Glutamatergic neuron (in vitro differentiated cells): Measurements from ENCODE around the gene DLL4. TPM values are rescaled to one million over a fixed set of nuclear protein-coding genes. Genes with fewer than 3 reads are reported as not detected.

Experiments
- DNase-seq: peaks from one replicate; pipeline ENCODE4 v3.0.0; 2022
- H3K27ac Mint-ChIP-seq: one replicate; pipeline ENCODE4 v1.8.0; 2020; ENCODE audit warnings: mild to moderate bottlenecking, mixed read lengths, inconsistent platforms; ENCODE audit not compliant: unreplicated experiment
- H3K27me3 Mint-ChIP-seq: one replicate; pipeline ENCODE4 v1.8.0; 2020; ENCODE audit warnings: mild to moderate bottlenecking, moderate library complexity, mixed read lengths, inconsistent platforms; ENCODE audit not compliant: unreplicated experiment
- H3K36me3 Mint-ChIP-seq: one replicate; pipeline ENCODE4 v1.8.0; 2020; ENCODE audit warnings: mild to moderate bottlenecking, mixed read lengths, inconsistent platforms; ENCODE audit not compliant: unreplicated experiment
- H3K4me1 Mint-ChIP-seq: one replicate; pipeline ENCODE4 v1.8.0; 2020; ENCODE audit warnings: mild to moderate bottlenecking, low read depth, mixed read lengths, inconsistent platforms; ENCODE audit not compliant: unreplicated experiment
- H3K4me3 Mint-ChIP-seq: one replicate; pipeline ENCODE4 v1.8.0; 2020; ENCODE audit warnings: mild to moderate bottlenecking, mixed read lengths, inconsistent platforms; ENCODE audit not compliant: unreplicated experiment
- H3K9me3 Mint-ChIP-seq: one replicate; pipeline ENCODE4 v1.8.0; 2020; ENCODE audit warnings: mild to moderate bottlenecking, moderate library complexity, mixed read lengths, inconsistent platforms; ENCODE audit not compliant: unreplicated experiment
- total RNA-seq: library from RNA; stranded (reverse); fragmentation: NEBNext Ultra II Directional; extraction: Animal tissue kit (Norgen Biotek cat#: 25700); gene quantifications from one replicate; pipeline ENCODE4 v1.2.1, GENCODE V29; 2021; ENCODE audit not compliant: unreplicated experiment
- TF ChIP-seq, protein P1 (sequence below): fragments of 200-600 bp; sonication (generic); IDR thresholded peaks from one replicate; pipeline ENCODE4 v1.5.0; 2021; ENCODE audit not compliant: partially characterized antibody, unreplicated experiment

DLL4 gene
- total RNA-seq, 1 donor from 2014 or later: 12.5 TPM

GRCh38 chr15:40955141-40955903 is 26.2 kb downstream of the DLL4 start:
- Mint-ChIP-seq H3K4me1 (peaks cover 11% of the 10 kb centered on the region), H3K27ac (no peak overlapping the region), H3K27me3 (peaks cover 25% of the 10 kb centered on the region), H3K9me3 (peaks cover 18% of the 10 kb centered on the region), H3K4me3 (peak overlapping the region; percentile 93), H3K36me3 (no peaks in the 10 kb centered on the region)
- no peak for DNase-seq
- TF ChIP-seq, protein P1, sequence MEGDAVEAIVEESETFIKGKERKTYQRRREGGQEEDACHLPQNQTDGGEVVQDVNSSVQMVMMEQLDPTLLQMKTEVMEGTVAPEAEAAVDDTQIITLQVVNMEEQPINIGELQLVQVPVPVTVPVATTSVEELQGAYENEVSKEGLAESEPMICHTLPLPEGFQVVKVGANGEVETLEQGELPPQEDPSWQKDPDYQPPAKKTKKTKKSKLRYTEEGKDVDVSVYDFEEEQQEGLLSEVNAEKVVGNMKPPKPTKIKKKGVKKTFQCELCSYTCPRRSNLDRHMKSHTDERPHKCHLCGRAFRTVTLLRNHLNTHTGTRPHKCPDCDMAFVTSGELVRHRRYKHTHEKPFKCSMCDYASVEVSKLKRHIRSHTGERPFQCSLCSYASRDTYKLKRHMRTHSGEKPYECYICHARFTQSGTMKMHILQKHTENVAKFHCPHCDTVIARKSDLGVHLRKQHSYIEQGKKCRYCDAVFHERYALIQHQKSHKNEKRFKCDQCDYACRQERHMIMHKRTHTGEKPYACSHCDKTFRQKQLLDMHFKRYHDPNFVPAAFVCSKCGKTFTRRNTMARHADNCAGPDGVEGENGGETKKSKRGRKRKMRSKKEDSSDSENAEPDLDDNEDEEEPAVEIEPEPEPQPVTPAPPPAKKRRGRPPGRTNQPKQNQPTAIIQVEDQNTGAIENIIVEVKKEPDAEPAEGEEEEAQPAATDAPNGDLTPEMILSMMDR: no peak

DNA sequence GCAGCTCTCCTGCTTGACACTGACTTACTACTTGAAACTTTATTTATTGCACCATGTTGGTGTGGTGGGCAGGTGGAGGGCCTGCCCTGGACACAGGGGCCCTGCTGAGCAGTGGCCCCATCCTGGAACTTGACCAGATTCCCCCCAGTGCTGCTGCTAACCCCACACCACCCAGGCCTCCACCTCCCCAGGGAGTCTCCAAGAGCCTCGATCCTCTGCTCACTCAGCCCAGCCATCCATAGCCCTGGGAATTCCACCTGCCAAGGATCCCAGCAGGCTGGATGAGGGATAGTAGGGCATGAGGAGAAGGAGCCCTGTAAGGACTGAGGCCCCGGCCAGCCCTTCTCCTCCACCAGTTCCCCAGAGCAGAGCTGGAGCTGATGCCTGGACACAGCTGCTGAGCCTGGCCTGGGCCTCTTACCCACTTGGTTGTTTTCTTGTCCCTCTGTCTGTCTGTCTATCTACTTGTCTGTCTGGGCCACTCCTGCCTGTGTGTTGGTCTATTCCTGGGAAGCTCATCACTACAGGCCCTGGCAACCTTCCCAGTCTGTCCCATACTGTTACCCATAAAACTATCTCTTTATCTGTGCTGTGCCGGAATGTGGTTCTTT is 26.9 kb downstream of the DLL4 start:
- no peak overlapping the region for H3K27ac Mint-ChIP-seq
- H3K36me3 Mint-ChIP-seq: no peaks in the 10 kb centered on the region
- no peak for DNase-seq
- peaks cover 18% of the 10 kb centered on the region for H3K9me3 Mint-ChIP-seq
- TF ChIP-seq, protein P1: no peak
- H3K4me1 Mint-ChIP-seq: peaks cover 11% of the 10 kb centered on the region
- peak overlapping the region; percentile 76 for H3K4me3 Mint-ChIP-seq
- peaks cover 25% of the 10 kb centered on the region for H3K27me3 Mint-ChIP-seq

GRCh38 chr15:40956541-40956982 is 27.4 kb downstream of the DLL4 start:
- Mint-ChIP-seq H3K4me1 (peaks cover 11% of the 10 kb centered on the region), H3K36me3 (no peaks in the 10 kb centered on the region), H3K27ac (no peak overlapping the region), H3K4me3 (peak overlapping the region; percentile 76), H3K9me3 (peaks cover 17% of the 10 kb centered on the region), H3K27me3 (peaks cover 25% of the 10 kb centered on the region)
- DNase-seq: no peak
- TF ChIP-seq, protein P1: no peak

DNA sequence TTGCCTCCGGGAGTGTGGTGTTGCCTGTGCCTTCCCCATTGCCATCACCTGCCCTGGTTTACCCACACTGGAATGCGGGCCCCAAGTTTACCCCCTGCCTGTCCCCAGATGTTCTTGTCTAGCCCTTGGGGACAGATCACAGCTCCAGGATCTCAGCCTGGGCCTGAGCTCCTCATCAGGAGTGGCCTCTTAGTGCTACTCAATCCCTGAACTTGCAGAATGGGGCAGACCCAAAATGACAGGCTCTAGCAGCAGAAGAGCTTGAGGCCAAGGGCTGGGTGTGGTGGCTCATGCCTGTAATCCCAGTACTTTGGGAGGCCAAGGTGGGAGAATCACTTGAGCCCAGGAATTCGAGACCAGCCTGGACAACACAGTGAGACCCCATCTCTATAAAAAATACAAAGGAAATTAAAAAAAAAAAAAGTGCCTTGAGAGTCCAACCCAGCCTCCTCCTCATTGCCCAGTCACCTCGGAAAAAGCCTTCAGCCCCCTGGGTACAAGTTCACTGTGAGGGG is 28.0 kb downstream of the DLL4 start:
- TF ChIP-seq, protein P1: no peak
- H3K27me3 Mint-ChIP-seq: peaks cover 25% of the 10 kb centered on the region
- peaks cover 13% of the 10 kb centered on the region for H3K9me3 Mint-ChIP-seq
- peak overlapping the region; percentile 15 for H3K4me3 Mint-ChIP-seq
- no peak for DNase-seq
- H3K27ac Mint-ChIP-seq: no peak overlapping the region
- H3K36me3 Mint-ChIP-seq: no peaks in the 10 kb centered on the region
- H3K4me1 Mint-ChIP-seq: peaks cover 9% of the 10 kb centered on the region
